ENCODE results near the gene FBXL5. TPM values are rescaled to one million over a fixed set of nuclear protein-coding genes. Genes with fewer than 3 reads are reported as not detected.

FBXL5 gene
- total and polyA plus RNA-seq, 2 of the 13 experiments (the other 11 are each of a cell fraction or from before 2014, with no cell fraction given), result 17.4 to 45.3 TPM

- TF ChIP-seq ZGPAT (CRISPR knock-in tag; IDR thresholded peaks at IDR 0.05) (0 out of 2 replicates have a peak, but pooled peaks have one; percentile 46), SRSF1 (optimal IDR thresholded peaks at IDR 0.05; ENCODE audit: low read depth, low read length) (no peak), HDAC6 (IDR thresholded peaks at IDR 0.05; ENCODE audit: low read depth, low read length) (no peak), MAZ (IDR thresholded peaks at IDR 0.05; ENCODE audit: borderline replicate concordance, low read depth, low read length) (peak; percentile 39; the same call in 1 of the 2 replicates), MAZ (CRISPR knock-in tag; IDR thresholded peaks at IDR 0.05; ENCODE audit: low read depth) (peak; percentile 27; the same call in 1 of the 2 replicates), ZNF589 (CRISPR knock-in tag; conservative IDR thresholded peaks at IDR 0.05) (no peak), KDM3A (CRISPR knock-in tag; IDR thresholded peaks at IDR 0.05; ENCODE audit: low read depth) (peak; percentile 23; the same call in 1 of the 2 replicates), ZNF616 (CRISPR knock-in tag; IDR thresholded peaks at IDR 0.05; ENCODE audit: low read depth) (0 out of 2 replicates have a peak, but pooled peaks have one; percentile 43), KLF15 (CRISPR knock-in tag; IDR thresholded peaks at IDR 0.05; ENCODE audit: borderline replicate concordance) (no peak), ATF5 (CRISPR knock-in tag; IDR thresholded peaks at IDR 0.05; ENCODE audit: low read depth) (no peak), SIX1 (CRISPR knock-in tag; IDR thresholded peaks at IDR 0.05; ENCODE audit: borderline replicate concordance) (no peak), NFE2 (CRISPR knock-in tag; IDR thresholded peaks at IDR 0.05) (no peak), IRF9 (CRISPR knock-in tag; IDR thresholded peaks at IDR 0.05; ENCODE audit: borderline replicate concordance) (peak; percentile 30; the same call in 1 of the 2 replicates), KIAA2018 (CRISPR knock-in tag; IDR thresholded peaks at IDR 0.05; ENCODE audit: borderline replicate concordance) (no peak), HNRNPL (IDR thresholded peaks at IDR 0.05; ENCODE audit: low read depth, low read length) (0 out of 2 replicates have a peak, but pooled peaks have one; percentile 46), AGO1 (IDR thresholded peaks at IDR 0.05; ENCODE audit: low read depth, low read length, poor library complexity, severe bottlenecking) (peak; percentile 49), IKZF1 (IDR thresholded peaks at IDR 0.05) (no peak)
Observed at GRCh38 chr4:15655223-15656037, at the start of gene FBXL5 (continued).
